Neural crest cell (in vitro differentiated cells): Measurements from ENCODE around the gene CCL16. TPM values are rescaled to one million over a fixed set of nuclear protein-coding genes. Genes with fewer than 3 reads are reported as not detected.

Experiments
- DNase-seq: peaks from one replicate; pipeline ENCODE4 v3.0.0; 2021; ENCODE audit warnings: low read depth, mixed read lengths, low spot score
- H3K27ac Mint-ChIP-seq: one replicate; pipeline ENCODE4 v1.8.0; 2021; ENCODE audit warnings: mild to moderate bottlenecking, mixed read lengths; ENCODE audit not compliant: unreplicated experiment
- H3K27me3 Mint-ChIP-seq: 2 replicates; pipeline ENCODE4 v1.8.0; 2021; ENCODE audit warnings: low read depth, mild to moderate bottlenecking, mixed read lengths
- H3K36me3 Mint-ChIP-seq: 2 replicates; pipeline ENCODE4 v1.8.0; 2021; ENCODE audit warnings: low read depth, mild to moderate bottlenecking, mixed read lengths
- H3K4me1 Mint-ChIP-seq: 2 replicates; pipeline ENCODE4 v1.8.0; 2021; ENCODE audit warnings: mixed read lengths
- H3K4me3 Mint-ChIP-seq: one replicate; pipeline ENCODE4 v1.8.0; 2021; ENCODE audit warnings: mild to moderate bottlenecking, mixed read lengths
- H3K9me3 Mint-ChIP-seq: 2 replicates; pipeline ENCODE4 v1.8.0; 2021; ENCODE audit warnings: mixed read lengths
- total RNA-seq: library from RNA; stranded (reverse); gene quantifications from 2 replicates; pipeline ENCODE4 v1.2.1, GENCODE V29; 2021
- TF ChIP-seq, protein P1 (sequence below): fragments of 200-600 bp; sonication (generic); conservative IDR thresholded peaks from 2 replicates; pipeline ENCODE4 v1.5.0; 2021; ENCODE audit warnings: antibody characterized with exemption, mild to moderate bottlenecking

Gene CCL16
- total RNA-seq, 1 donor from 2014 or later = not detected

GRCh38 chr17:35934760-35935159 lies 46.5 kb downstream of the CCL16 start:
- H3K4me3 Mint-ChIP-seq = no peak overlapping the region
- H3K27ac Mint-ChIP-seq = no peak overlapping the region
- TF ChIP-seq, protein P1, sequence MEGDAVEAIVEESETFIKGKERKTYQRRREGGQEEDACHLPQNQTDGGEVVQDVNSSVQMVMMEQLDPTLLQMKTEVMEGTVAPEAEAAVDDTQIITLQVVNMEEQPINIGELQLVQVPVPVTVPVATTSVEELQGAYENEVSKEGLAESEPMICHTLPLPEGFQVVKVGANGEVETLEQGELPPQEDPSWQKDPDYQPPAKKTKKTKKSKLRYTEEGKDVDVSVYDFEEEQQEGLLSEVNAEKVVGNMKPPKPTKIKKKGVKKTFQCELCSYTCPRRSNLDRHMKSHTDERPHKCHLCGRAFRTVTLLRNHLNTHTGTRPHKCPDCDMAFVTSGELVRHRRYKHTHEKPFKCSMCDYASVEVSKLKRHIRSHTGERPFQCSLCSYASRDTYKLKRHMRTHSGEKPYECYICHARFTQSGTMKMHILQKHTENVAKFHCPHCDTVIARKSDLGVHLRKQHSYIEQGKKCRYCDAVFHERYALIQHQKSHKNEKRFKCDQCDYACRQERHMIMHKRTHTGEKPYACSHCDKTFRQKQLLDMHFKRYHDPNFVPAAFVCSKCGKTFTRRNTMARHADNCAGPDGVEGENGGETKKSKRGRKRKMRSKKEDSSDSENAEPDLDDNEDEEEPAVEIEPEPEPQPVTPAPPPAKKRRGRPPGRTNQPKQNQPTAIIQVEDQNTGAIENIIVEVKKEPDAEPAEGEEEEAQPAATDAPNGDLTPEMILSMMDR = no peak

DNA sequence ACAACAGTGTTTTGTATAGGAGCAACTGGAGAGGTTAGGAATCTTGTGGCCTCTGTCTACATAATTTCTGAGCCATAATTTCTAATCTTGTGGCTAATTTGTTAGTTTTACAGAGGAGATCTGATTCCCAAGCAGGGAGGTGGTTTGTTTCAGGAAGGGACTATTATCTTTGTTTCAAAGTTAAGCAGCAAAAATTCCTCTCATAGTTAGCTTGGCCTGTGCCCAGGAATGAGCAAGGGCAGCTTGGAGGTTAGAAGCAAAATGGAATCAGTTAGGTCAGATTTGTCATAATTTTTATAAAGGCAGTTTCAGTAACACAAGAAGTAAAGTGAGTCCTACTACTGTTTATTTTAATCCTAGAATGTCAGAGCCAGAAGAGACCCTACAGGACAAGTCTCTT lies 48.7 kb downstream of the CCL16 start:
- no peaks in the 10 kb centered on the region for H3K27me3 Mint-ChIP-seq
- no peaks in the 10 kb centered on the region for H3K36me3 Mint-ChIP-seq
- no peak for DNase-seq
- H3K27ac Mint-ChIP-seq = no peak overlapping the region
- peaks cover 20% of the 10 kb centered on the region for H3K4me1 Mint-ChIP-seq
- TF ChIP-seq, protein P1 = no peak
- no peak overlapping the region for H3K4me3 Mint-ChIP-seq
- no peaks in the 10 kb centered on the region for H3K9me3 Mint-ChIP-seq

More at GRCh38 chr17:35934760-35935159, 46.5 kb downstream of the CCL16 start:
- Mint-ChIP-seq H3K27me3 (no peaks in the 10 kb centered on the region), H3K4me1 (peaks cover 17% of the 10 kb centered on the region), H3K36me3 (no peaks in the 10 kb centered on the region), H3K9me3 (no peaks in the 10 kb centered on the region)
- DNase-seq = no peak

DNA sequence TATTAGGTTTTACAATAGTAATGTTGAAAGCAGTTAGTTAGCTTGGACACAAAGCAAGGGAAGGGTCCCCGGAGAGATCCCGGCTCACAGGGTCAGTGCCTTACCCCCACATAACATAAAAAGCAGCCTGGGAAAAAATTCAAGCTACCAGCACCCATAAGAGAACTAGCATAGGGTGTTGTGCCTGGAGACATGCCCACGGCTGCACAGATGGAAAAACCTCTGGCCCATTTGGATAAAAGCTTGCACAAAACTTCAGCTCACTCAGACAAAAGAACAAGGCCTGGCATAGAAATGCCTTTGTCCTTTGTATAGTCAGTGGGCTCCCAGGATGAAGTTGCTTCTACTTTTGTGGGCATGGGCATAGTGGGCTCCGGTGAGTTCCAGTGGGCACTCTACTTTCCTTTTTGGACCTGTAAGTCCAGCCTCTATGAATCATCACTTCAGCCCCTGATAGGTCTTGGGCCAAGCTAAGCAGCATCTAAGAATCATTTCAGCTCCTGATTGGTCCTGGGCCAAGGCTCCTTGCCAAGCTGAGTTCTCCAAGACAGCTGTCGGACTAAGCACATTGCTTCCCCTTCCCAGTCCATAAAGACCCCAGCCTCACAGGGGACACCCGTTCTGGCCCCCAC lies 49.4 kb downstream of the CCL16 start:
- DNase-seq = no peak
- no peaks in the 10 kb centered on the region for H3K36me3 Mint-ChIP-seq
- TF ChIP-seq, protein P1 = no peak
- no peak overlapping the region for H3K27ac Mint-ChIP-seq
- no peak overlapping the region for H3K4me3 Mint-ChIP-seq
- no peaks in the 10 kb centered on the region for H3K9me3 Mint-ChIP-seq
- peaks cover 20% of the 10 kb centered on the region for H3K4me1 Mint-ChIP-seq
- no peaks in the 10 kb centered on the region for H3K27me3 Mint-ChIP-seq

GRCh38 chr17:35930211-35931065 lies 50.9 kb downstream of the CCL16 start, which contains the start of gene RDM1:
RDM1 (minus strand) TSS chr17:35930773; CDS start chr17:35930727, 46 bp downstream.
- Mint-ChIP-seq H3K4me3 (peak within 1 kb of the TSS; percentile 96), H3K27ac (peak within 1 kb of the TSS; percentile 81), H3K4me1 (peaks cover 20% of the 10 kb centered on the region), H3K9me3 (no peaks in the 10 kb centered on the region), H3K36me3 (no peaks in the 10 kb centered on the region), H3K27me3 (no peaks in the 10 kb centered on the region)
- peak; percentile 75 for DNase-seq
- TF ChIP-seq, protein P1 = no peak

- Mint-ChIP-seq H3K27ac (no peak overlapping the region), H3K36me3 (no peaks in the 10 kb centered on the region), H3K27me3 (no peaks in the 10 kb centered on the region), H3K4me1 (peaks cover 20% of the 10 kb centered on the region), H3K4me3 (peak overlapping the region; percentile 27), H3K9me3 (no peaks in the 10 kb centered on the region)
- DNase-seq = no peak
- TF ChIP-seq, protein P1 = no peak
Measured at GRCh38 chr17:35927714-35928113, 53.6 kb downstream of the CCL16 start.

Other genes starting within 250 kb of the CCL16 start
- 31.7 and 33.8 TPM in 2 replicates for gene RASL10B, start 249.9 kb downstream of the CCL16 start, total RNA-seq
- gene GAS2L2, start 228.3 kb downstream of the CCL16 start, total RNA-seq = 0.12 and 0.16 TPM in 2 replicates
- 0.23 TPM in 1 of 2 replicates, not detected in the other for gene C17orf50, start 220.6 kb downstream of the CCL16 start, total RNA-seq
- 0.68 and 0.71 TPM in 2 replicates for gene MMP28, start 185.9 kb downstream of the CCL16 start, total RNA-seq
- gene TAF15, start 172.0 kb downstream of the CCL16 start, total RNA-seq = 300 and 320 TPM in 2 replicates
- not detected in 2 replicates for gene HEATR9, start 112.6 kb downstream of the CCL16 start, total RNA-seq
- not detected in 2 replicates for gene CCL5, start 101.1 kb downstream of the CCL16 start, total RNA-seq
- gene RDM1, start 50.7 kb downstream of the CCL16 start, total RNA-seq = 5.0 and 5.7 TPM in 2 replicates
- not detected in 2 replicates for gene LYZL6, start 37.8 kb downstream of the CCL16 start, total RNA-seq
- not detected in 2 replicates for gene CCL14, start 5.2 kb upstream of the CCL16 start, total RNA-seq
- gene CCL15, start 20.1 kb upstream of the CCL16 start, total RNA-seq = not detected in 2 replicates
- not detected in 2 replicates for gene CCL23, start 36.5 kb upstream of the CCL16 start, total RNA-seq
- gene CCL18, start 82.8 kb upstream of the CCL16 start, total RNA-seq = not detected in 2 replicates
- not detected in 2 replicates for gene CCL3, start 108.6 kb upstream of the CCL16 start, total RNA-seq
- gene CCL4, start 122.3 kb upstream of the CCL16 start, total RNA-seq = not detected in 2 replicates
- gene TBC1D3B, start 195.1 kb upstream of the CCL16 start, total RNA-seq = 12.5 and 13.2 TPM in 2 replicates
- gene CCL3L1, start 215.3 kb upstream of the CCL16 start, total RNA-seq = 0.82 and 1.6 TPM in 2 replicates
- not detected in 2 replicates for gene CCL4L2, start 229.6 kb upstream of the CCL16 start, total RNA-seq